Upper lobe of left lung (tissue), 4 donors: ENCODE data around the gene GUCY1A1.

Experiments
- POLR2A ChIP-seq, 4 donors: fragments of 450-650 bp; IDR thresholded peaks; one replicate each; pipeline ENCODE4 v1.5.1; 2016 to 2017; ENCODE audit warnings: antibody characterized with exemption in 4 of 4, mild to moderate bottlenecking in 2 of 4
- TF ChIP-seq, protein P1 (sequence below), 6 experiments: fragments of 450-650 bp in 4 of 6; fragments of 200-600 bp in 2 of 6; sonication (generic) in 2 of 6; IDR thresholded peaks; one replicate each; pipeline ENCODE4 v1.5.1; 2016 to 2019; ENCODE audit warnings: antibody characterized with exemption in 6 of 6

DNA sequence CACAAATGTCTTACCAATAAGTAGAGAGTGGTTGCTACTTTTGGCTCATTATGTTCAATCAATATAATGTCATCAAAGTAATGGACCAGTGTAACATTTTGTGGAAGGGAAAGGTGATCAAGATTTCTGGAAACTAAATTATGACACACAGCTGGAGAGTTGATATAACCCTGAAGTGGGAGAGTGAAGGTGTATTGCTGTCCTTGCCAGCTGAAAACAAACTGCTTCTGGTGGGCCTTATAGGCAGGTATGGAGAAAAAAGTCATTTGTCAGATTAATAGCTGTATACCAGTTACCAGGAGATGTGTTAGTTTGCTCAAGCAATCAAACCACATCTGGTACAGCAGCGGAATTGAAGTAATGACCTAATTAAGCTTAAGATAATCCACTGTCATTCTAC, 74.9 kb downstream of the GUCY1A1 start:
- no peak for TF ChIP-seq POLR2A (IDR thresholded peaks at IDR 0.05)
- TF ChIP-seq, protein P1, sequence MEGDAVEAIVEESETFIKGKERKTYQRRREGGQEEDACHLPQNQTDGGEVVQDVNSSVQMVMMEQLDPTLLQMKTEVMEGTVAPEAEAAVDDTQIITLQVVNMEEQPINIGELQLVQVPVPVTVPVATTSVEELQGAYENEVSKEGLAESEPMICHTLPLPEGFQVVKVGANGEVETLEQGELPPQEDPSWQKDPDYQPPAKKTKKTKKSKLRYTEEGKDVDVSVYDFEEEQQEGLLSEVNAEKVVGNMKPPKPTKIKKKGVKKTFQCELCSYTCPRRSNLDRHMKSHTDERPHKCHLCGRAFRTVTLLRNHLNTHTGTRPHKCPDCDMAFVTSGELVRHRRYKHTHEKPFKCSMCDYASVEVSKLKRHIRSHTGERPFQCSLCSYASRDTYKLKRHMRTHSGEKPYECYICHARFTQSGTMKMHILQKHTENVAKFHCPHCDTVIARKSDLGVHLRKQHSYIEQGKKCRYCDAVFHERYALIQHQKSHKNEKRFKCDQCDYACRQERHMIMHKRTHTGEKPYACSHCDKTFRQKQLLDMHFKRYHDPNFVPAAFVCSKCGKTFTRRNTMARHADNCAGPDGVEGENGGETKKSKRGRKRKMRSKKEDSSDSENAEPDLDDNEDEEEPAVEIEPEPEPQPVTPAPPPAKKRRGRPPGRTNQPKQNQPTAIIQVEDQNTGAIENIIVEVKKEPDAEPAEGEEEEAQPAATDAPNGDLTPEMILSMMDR (IDR thresholded peaks at IDR 0.05), result no peak
